ENCODE measurements around the gene SORBS2. TPM values are rescaled to one million over a fixed set of nuclear protein-coding genes. Genes with fewer than 3 reads are reported as not detected.

SORBS2 gene
- total and polyA plus RNA-seq, 2 of the 8 experiments (the other 6 are each of a cell fraction or from before 2014, with no cell fraction given), result 73.0 to 87.1 TPM

GRCh38 chr4:185796176-185796575 lies 15.8 kb downstream of the SORBS2 start:
- Histone ChIP-seq H2BK5ac (ENCODE audit: low read depth, low read length) (no peak overlapping the region), H3K27ac (ENCODE audit: low read depth, low read length) (no peak overlapping the region), H3K79me1 (ENCODE audit: low read depth, low read length) (no peaks in the 10 kb centered on the region), H2BK15ac (ENCODE audit: low read length) (no peak overlapping the region), H3K4me2 (ENCODE audit: insufficient read depth in 1 of 2, low read depth in 2 of 2, low read length in 2 of 2) (no peak overlapping the region), H3K23ac (ENCODE audit: insufficient read length) (no peak overlapping the region), H3K79me2 (ENCODE audit: control insufficient read depth in 1 of 2, insufficient read depth in 2 of 2, low read length in 2 of 2) (no peaks in the 10 kb centered on the region), H2AK5ac (ENCODE audit: low read depth, low read length) (no peak overlapping the region), H4K20me1 (replicated peaks in 1 of 2; ENCODE audit: control insufficient read depth in 1 of 2, insufficient read depth in 2 of 2, low read length in 2 of 2) (no peaks in the 10 kb centered on the region), H3K23me2 (ENCODE audit: low read depth, low read length) (no peaks in the 10 kb centered on the region), H4K5ac (ENCODE audit: insufficient read length, low read depth, low read length) (no peak overlapping the region), H3K14ac (ENCODE audit: insufficient read length) (no peak overlapping the region), H3K9me3 (ENCODE audit: insufficient read depth in 2 of 2, low read depth in 1 of 2, low read length in 1 of 2) (no peaks in the 10 kb centered on the region), H3K36me3 (ENCODE audit: control insufficient read depth in 2 of 4, insufficient read depth in 4 of 4, low read length in 3 of 4) (no peaks in the 10 kb centered on the region; a peak in 1 of 8 replicates), H3K9ac (replicated peaks in 1 of 4; ENCODE audit: extremely low read depth in 1 of 4, low read depth in 3 of 4, low read length in 3 of 4) (no peak overlapping the region), H2BK120ac (replicated peaks; ENCODE audit: low read depth, low read length) (no peak overlapping the region), H3K18ac (ENCODE audit: extremely low read depth, low read length) (no peak overlapping the region), H3K4me1 (replicated peaks in 1 of 4; ENCODE audit: control insufficient read depth in 3 of 4, insufficient read depth in 4 of 4, low read length in 3 of 4) (no peaks in the 10 kb centered on the region; a peak in 1 of 7 replicates), H2AFZ (ENCODE audit: low read length) (no peak overlapping the region), H4K8ac (ENCODE audit: extremely low read depth, insufficient read depth, low read length) (no peak overlapping the region), H3K4me3 (ENCODE audit: extremely low read depth in 1 of 4, insufficient read depth in 2 of 4, low read depth in 3 of 4, low read length in 4 of 4) (no peak overlapping the region), H3K4ac (replicated peaks; ENCODE audit: insufficient read length, low read depth, low read length) (no peak overlapping the region), H2BK20ac (ENCODE audit: low read length) (no peak overlapping the region), H3K27me3 (replicated peaks in 1 of 4; ENCODE audit: control insufficient read depth in 3 of 4, extremely low read depth in 1 of 4, insufficient read depth in 3 of 4, low read length in 3 of 4) (no peaks in the 10 kb centered on the region), H3K56ac (replicated peaks; ENCODE audit: insufficient read length, low read depth, low read length) (no peak overlapping the region), H2BK12ac (ENCODE audit: low read depth, low read length) (no peak overlapping the region), H4K91ac (replicated peaks; ENCODE audit: insufficient read length, low read length) (no peak overlapping the region)
- DNase-seq (ENCODE audit: low read depth in 1 of 2, low spot score in 2 of 2) (no peak), FAIRE-seq (no peak)
- 93% methylated on average over 11 of the region's 11 CpGs; no CpG with 5 or more reads in 1 of the 2 experiments for WGBS, 2 experiments (ENCODE audit: extremely low coverage in 1 of 2, insufficient coverage in 1 of 2, insufficient read length in 1 of 2, insufficient replicate concordance in 2 of 2, low coverage in 1 of 2, low lambda C conversion rate in 2 of 2, missing lambda C conversion rate in 1 of 2)
- POLR2A ChIA-PET (ENCODE audit: partially characterized antibody), result no interaction called here
- no peak for TF ChIP-seq RXRA (IDR thresholded peaks at IDR 0.05; ENCODE audit: insufficient read depth, low read depth, low read length)
- no peak for TF ChIP-seq EZH2 (IDR thresholded peaks at IDR 0.05; ENCODE audit: low read depth, low read length, severe bottlenecking)
- TF ChIP-seq TEAD4 (IDR thresholded peaks at IDR 0.05; ENCODE audit: low read depth, low read length), result 0 out of 2 replicates have a peak, but pooled peaks have one; percentile 30
- CTCF ChIA-PET (ENCODE audit: partially characterized antibody), result interaction anchor here (0.7 kb wide), 1 partner anchor 62 kb away, joined by 3 read pairs; no protein-coding TSS in a partner anchor
